ENCODE measurements around the gene SCGN. TPM values are rescaled to one million over a fixed set of nuclear protein-coding genes. Genes with fewer than 3 reads are reported as not detected.

The SCGN gene
- total RNA-seq, 2 experiments from 2014 or later, result not detected

DNA sequence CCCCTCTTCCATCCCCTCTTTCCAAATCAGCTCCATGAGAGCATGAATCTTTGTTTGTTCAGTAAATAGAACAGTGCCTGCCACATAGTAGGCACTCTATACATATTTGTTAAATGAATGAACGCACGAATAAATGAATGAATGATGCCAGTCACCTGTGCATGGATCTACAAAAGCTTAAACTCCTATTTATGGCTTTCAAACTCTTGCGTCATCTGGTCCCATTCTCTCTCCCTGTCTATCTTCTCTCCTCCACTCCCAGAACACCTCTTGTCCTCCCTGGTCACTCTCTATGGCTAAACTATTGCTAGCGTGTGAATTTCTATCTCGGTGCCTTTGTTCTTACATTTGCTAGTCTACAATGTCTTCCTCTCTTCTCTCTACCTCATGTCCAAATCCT, 24.8 kb downstream of the SCGN start:
- Mint-ChIP-seq H3K36me3 (ENCODE audit: low read depth) (no peaks in the 10 kb centered on the region), H3K4me3 (no peak overlapping the region), H3K4me1 (no peaks in the 10 kb centered on the region), H3K9me3 (no peaks in the 10 kb centered on the region), H3K27ac (no peak overlapping the region), H3K27me3 (peaks cover 16% of the 10 kb centered on the region)
- ChIA-PET POLR2A (no interaction called here), CTCF (no interaction called here)
- DNase-seq, result no peak

DNA sequence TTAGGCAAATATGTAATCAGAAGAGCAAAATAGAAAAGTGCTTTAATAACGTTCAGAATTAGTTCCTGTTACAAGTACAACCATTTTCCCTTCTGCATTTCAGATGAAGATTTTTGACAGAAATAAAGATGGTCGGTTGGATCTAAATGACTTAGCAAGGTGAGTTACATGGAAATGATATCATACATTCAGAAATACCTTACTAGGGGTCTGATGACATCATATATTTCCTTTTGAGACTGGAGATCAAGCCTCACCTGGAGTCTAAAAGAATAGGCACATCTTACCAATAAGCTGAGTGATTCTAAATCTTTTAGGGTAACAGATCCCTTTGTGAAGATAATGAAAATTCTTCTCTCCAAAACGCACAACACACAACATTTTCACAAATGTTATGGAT, 29.8 kb downstream of the SCGN start:
- ChIA-PET CTCF (no interaction called here), POLR2A (no interaction called here)
- H3K27me3 Mint-ChIP-seq, result peaks cover 17% of the 10 kb centered on the region
- no peak overlapping the region for H3K4me3 Mint-ChIP-seq
- no peak for DNase-seq
- no peaks in the 10 kb centered on the region for H3K9me3 Mint-ChIP-seq
- H3K27ac Mint-ChIP-seq, result no peak overlapping the region
- no peaks in the 10 kb centered on the region for H3K36me3 Mint-ChIP-seq (ENCODE audit: low read depth)
- H3K4me1 Mint-ChIP-seq, result no peaks in the 10 kb centered on the region

DNA sequence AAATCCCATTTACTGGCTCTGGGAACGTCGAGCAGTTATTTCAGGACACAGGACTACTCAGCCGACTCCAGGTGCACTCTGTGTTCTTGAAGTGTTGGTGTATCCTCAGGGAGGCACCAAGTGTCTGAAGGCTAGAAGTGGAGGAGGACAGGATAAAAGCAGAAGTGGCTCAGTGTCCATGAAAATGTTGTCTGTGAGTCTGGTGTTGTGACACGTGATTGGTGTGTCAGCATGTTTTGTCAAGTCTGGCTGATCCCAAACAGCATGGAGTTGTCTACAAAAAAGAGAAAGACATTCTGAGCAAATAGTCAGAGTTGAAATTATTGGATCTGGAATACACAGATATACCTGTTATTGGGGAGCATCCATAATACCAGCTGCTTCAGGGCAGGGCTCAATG, 30.3 kb downstream of the SCGN start:
- Mint-ChIP-seq H3K4me3 (no peak overlapping the region), H3K27ac (no peak overlapping the region), H3K36me3 (ENCODE audit: low read depth) (no peaks in the 10 kb centered on the region), H3K9me3 (no peaks in the 10 kb centered on the region), H3K4me1 (no peaks in the 10 kb centered on the region), H3K27me3 (peaks cover 17% of the 10 kb centered on the region)
- ChIA-PET POLR2A (no interaction called here), CTCF (no interaction called here)
- no peak for DNase-seq

DNA sequence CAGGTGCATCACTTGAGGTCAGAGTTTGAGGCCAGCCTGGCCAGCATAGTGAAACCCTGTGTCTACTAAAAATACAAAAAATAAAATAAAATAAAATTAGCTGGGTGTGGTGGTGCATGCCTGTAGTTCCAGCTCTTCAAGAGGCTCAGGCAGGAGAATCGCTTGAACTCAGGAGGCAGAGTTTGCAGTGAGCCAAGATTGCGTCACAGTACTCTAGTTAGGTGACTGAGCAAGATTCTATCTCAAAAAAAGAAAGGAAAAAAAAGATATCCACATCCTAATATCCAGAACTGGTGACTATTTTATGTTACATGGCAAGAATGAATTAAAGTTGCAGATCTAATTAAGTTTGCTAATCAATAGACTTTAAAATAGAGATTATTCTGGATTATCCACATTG, 32.5 kb downstream of the SCGN start:
- ChIA-PET POLR2A (no interaction called here), CTCF (no interaction called here)
- no peak overlapping the region for H3K27ac Mint-ChIP-seq

DNA sequence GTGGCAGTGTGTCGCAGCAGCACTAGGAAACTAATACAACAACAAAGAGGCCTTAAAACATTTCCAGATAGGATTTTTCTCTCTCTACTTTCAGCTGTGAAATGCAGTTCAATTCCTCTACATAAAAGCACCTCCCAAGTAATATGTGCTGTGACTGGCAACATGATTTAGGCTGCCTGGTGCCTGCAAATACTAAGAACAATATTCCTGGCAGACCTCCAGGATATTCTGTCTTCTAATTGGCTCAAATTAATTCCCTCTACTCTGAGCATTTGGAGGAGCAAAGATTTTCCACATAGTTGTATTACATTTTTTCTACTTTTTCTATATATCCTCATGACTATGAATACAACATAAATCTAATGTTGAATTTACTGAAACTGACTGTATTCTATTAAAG, 33.2 kb downstream of the SCGN start:
- Mint-ChIP-seq H3K9me3 (no peaks in the 10 kb centered on the region), H3K4me1 (no peaks in the 10 kb centered on the region), H3K4me3 (no peak overlapping the region), H3K27ac (no peak overlapping the region), H3K36me3 (ENCODE audit: low read depth) (no peaks in the 10 kb centered on the region), H3K27me3 (peaks cover 21% of the 10 kb centered on the region)
- ChIA-PET CTCF (no interaction called here), POLR2A (no interaction called here)
- DNase-seq, result no peak

More for the DNA sequence above, 32.5 kb downstream of the SCGN start:
- Mint-ChIP-seq H3K27me3 (peaks cover 19% of the 10 kb centered on the region), H3K9me3 (no peaks in the 10 kb centered on the region), H3K36me3 (ENCODE audit: low read depth) (no peaks in the 10 kb centered on the region), H3K4me1 (no peaks in the 10 kb centered on the region), H3K4me3 (no peak overlapping the region)
- DNase-seq, result no peak

DNA sequence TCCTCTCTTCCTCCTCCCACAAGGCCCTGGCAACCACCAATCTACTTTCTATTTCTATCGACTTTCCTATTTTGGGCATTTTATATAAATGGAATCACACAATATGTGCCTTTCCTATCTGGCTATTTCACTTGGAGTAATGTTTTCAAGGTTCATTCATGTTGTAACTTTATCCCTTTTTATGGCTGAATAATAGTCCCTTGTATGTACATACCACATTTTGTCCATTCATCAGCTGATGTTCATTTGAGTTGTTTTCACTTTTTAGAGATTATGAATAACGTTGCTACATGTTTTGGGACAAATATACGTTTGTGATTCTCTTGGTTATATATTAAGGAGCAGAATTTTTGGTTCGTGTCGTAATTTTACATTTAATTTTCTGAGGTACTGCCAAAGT, 33.9 kb downstream of the SCGN start:
- Mint-ChIP-seq H3K27me3 (peaks cover 22% of the 10 kb centered on the region), H3K4me1 (no peaks in the 10 kb centered on the region), H3K4me3 (no peak overlapping the region), H3K27ac (no peak overlapping the region), H3K9me3 (no peaks in the 10 kb centered on the region), H3K36me3 (ENCODE audit: low read depth) (no peaks in the 10 kb centered on the region)
- DNase-seq, result no peak
- ChIA-PET POLR2A (no interaction called here), CTCF (no interaction called here)

DNA sequence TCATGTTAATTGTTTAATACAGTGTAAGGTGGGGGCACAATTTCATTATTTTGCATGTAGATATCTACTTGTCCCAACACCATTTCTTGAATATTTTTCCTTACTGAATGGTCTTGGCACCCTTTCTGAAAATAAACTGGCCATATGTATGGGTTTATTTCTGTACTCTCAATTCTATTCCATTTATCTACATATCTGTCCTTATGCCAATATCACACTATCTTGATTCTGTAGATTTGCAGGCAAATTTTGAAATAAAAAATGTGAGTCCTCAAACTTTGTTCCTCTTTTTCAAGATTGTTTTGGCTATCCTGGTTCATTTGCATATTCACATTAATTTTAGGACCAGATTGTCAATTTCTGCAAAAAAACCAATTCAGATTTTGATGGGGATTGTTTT, 34.8 kb downstream of the SCGN start:
- Mint-ChIP-seq H3K9me3 (no peaks in the 10 kb centered on the region), H3K27me3 (peaks cover 25% of the 10 kb centered on the region), H3K27ac (no peak overlapping the region), H3K4me1 (no peaks in the 10 kb centered on the region), H3K4me3 (no peak overlapping the region), H3K36me3 (ENCODE audit: low read depth) (no peaks in the 10 kb centered on the region)
- ChIA-PET CTCF (no interaction called here), POLR2A (no interaction called here)
- DNase-seq, result no peak

DNA sequence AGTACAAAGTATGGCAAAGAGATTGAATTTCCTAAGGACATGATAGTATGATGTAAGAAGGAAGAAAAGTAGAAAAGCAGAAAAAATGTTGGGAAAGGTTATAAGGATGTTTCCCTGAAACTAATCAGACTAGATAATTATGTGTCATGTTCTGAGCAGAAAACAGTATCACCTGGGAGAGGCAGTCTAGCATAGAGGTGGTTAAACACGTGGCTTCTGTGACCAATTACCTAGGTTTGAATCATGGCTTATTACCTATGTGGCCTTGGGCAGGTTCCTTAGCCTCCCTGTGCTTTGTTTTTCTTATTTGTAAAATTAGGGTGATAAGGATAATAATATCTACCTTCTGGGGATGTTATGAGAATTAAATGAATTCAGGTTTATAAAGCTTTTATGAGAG, 38.0 kb downstream of the SCGN start:
- no peak for DNase-seq
- H3K4me1 Mint-ChIP-seq, result no peaks in the 10 kb centered on the region
- H3K4me3 Mint-ChIP-seq, result no peak overlapping the region
- ChIA-PET POLR2A (no interaction called here), CTCF (no interaction called here)
- H3K36me3 Mint-ChIP-seq (ENCODE audit: low read depth), result no peaks in the 10 kb centered on the region
- peaks cover 25% of the 10 kb centered on the region for H3K27me3 Mint-ChIP-seq
- no peaks in the 10 kb centered on the region for H3K9me3 Mint-ChIP-seq
- H3K27ac Mint-ChIP-seq, result no peak overlapping the region

DNA sequence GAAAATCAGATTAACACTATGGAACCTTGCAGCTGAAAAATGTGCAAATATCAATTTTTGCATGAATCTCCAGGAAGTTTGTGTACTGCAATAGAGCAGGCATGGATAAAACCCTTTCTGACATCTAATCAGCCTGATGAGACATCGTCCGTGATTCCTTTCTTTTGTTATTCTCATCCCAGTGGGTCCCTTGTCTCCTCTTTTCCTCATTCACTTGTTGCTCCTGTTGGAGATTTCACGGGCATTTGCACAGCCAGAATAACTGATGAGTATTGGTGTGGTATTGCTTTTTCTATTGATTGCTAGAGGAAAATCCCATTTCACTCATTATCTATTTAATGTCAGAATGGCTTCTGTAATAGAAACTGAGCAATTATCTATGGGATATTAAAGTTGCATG, 39.9 kb downstream of the SCGN start:
- ChIA-PET POLR2A (no interaction called here), CTCF (no interaction called here)
- H3K27me3 Mint-ChIP-seq, result peaks cover 32% of the 10 kb centered on the region
- H3K27ac Mint-ChIP-seq, result no peak overlapping the region
- no peak for DNase-seq
- H3K36me3 Mint-ChIP-seq (ENCODE audit: low read depth), result no peaks in the 10 kb centered on the region
- H3K9me3 Mint-ChIP-seq, result no peaks in the 10 kb centered on the region
- H3K4me3 Mint-ChIP-seq, result no peak overlapping the region
- no peaks in the 10 kb centered on the region for H3K4me1 Mint-ChIP-seq

DNA sequence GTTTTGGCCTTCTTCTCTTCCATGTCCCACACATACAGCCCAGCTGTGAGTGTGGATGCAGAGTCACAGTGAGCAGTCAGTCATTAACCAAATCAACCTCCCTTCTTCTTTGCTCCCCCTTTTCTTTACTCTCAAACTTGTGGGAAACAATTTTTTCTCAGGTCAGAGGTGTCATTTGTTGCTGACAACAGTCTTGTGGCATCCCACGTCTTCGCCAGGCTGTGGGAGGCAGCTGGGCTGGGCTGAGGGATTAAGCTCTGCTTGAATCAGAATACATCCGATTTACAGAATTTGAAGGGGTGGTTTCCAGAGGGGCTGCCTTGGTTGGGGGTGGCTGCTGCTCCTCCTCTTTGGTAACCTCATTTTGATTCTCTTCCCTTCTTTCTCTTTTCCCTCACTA, 40.5 kb downstream of the SCGN start:
- H3K27ac Mint-ChIP-seq, result no peak overlapping the region
- H3K27me3 Mint-ChIP-seq, result peaks cover 33% of the 10 kb centered on the region
- H3K36me3 Mint-ChIP-seq (ENCODE audit: low read depth), result no peaks in the 10 kb centered on the region
- POLR2A ChIA-PET, result no interaction called here
- H3K4me1 Mint-ChIP-seq, result no peaks in the 10 kb centered on the region
- H3K4me3 Mint-ChIP-seq, result no peak overlapping the region
- DNase-seq, result no peak
- no peaks in the 10 kb centered on the region for H3K9me3 Mint-ChIP-seq
- CTCF ChIA-PET, result no interaction called here

DNA sequence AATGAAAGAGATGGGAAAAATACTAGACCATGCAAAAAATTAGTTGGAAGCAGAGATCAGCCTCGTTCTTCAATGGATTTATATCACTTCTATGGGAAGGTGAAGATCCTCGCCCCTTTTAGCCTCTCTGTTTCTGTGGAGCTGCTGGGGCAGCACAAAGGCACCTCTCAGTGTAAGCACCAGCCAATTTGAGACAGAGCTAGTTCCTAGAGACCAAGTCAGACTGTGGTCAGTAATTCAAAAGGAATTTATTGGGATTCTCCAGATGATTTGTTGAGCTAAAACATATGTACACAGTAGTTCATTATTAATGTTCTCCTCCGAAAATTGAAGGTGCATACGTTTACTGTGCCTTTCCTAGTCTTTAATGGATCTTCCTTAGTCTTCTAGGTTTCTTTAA, 42.4 kb downstream of the SCGN start:
- Mint-ChIP-seq H3K4me3 (no peak overlapping the region), H3K9me3 (no peaks in the 10 kb centered on the region), H3K4me1 (no peaks in the 10 kb centered on the region), H3K27me3 (peaks cover 29% of the 10 kb centered on the region), H3K36me3 (ENCODE audit: low read depth) (no peaks in the 10 kb centered on the region), H3K27ac (no peak overlapping the region)
- CTCF ChIA-PET, result no interaction called here
- no peak for DNase-seq
- POLR2A ChIA-PET, result no interaction called here

DNA sequence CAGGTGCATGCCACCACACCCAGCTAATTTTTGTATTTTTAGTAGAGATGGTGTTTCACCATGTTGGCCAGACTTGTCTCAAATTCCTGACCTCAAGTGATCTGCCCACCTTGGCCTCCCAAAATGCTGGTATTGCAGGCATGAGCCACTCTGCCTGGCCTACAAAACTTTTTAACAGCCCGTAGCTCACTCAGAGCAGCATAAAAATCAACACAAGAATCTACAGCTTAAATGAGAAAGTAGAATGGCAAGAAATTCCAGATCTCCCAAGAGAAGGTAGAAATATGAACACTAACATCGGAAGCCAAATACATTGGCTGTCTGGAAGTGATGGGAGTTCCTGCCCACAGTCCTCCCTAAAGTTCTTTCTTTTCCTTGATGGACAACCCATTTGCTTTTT, 43.7 kb downstream of the SCGN start:
- Mint-ChIP-seq H3K4me3 (no peak overlapping the region), H3K27me3 (peaks cover 23% of the 10 kb centered on the region), H3K4me1 (no peaks in the 10 kb centered on the region), H3K27ac (no peak overlapping the region), H3K36me3 (ENCODE audit: low read depth) (no peaks in the 10 kb centered on the region), H3K9me3 (no peaks in the 10 kb centered on the region)
- no peak for DNase-seq
- ChIA-PET CTCF (no interaction called here), POLR2A (no interaction called here)

DNA sequence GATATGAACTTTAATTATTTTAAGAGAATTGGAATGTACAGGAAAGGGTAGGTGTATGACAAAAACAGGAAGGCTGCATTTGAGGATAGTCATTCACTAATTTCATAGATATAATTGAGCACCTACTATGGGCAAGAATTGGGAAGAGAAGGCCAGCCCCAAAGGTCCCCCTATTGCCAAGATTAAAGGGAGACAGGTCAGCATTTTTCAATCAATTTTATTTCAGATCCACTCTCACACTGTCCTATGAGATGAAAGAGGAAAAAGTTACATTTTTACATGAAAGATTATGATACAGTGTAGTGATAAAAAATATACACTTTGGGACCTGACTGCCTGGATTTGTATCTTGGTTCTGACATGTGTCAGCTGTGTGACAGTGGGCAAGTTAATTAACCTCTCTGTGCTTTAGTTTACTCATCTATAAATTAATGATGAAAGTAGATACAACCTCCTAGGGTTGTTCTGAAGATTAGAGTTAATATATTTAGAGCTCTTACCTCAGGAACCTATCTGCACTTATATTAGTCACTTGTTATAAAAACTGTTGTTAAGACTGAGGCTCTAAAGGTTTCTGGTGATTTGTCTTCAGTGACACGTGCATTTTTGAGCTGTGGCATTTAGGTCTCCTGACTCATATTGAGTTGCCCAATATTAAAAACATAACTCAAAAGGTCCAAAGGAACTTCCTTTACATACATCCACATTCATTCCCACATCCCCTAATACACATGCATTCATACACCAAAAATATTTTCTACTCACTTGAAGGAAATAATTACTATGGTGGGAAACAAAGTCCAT, 45.7 kb downstream of the SCGN start:
- no peaks in the 10 kb centered on the region for H3K9me3 Mint-ChIP-seq
- ChIA-PET POLR2A (no interaction called here), CTCF (no interaction called here)
- no peak for DNase-seq
- H3K36me3 Mint-ChIP-seq (ENCODE audit: low read depth), result no peaks in the 10 kb centered on the region
- H3K4me3 Mint-ChIP-seq, result no peak overlapping the region
- H3K27me3 Mint-ChIP-seq, result peaks cover 13% of the 10 kb centered on the region
- no peak overlapping the region for H3K27ac Mint-ChIP-seq
- no peaks in the 10 kb centered on the region for H3K4me1 Mint-ChIP-seq

DNA sequence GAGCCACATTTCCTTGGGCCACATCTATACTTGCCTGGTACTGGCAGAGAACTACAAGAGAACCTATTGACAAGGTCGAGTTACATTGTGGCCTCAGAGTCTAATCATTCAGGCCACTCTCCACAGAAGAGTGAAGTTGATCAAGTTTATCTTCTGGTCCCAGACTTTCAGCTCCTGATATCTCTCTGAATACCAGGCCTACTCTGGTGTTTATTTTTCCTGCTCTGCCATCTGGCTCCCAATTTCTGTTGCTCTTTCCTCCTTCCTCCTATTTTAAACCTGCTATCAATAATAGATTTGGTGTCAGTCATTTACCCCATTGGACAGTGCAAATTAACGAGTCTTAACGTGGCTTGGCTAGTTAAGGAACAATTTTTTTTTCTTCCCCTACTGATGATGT, 46.6 kb downstream of the SCGN start:
- Mint-ChIP-seq H3K36me3 (ENCODE audit: low read depth) (no peaks in the 10 kb centered on the region), H3K27ac (no peak overlapping the region), H3K4me1 (no peaks in the 10 kb centered on the region), H3K4me3 (no peak overlapping the region), H3K27me3 (peaks cover 16% of the 10 kb centered on the region), H3K9me3 (no peaks in the 10 kb centered on the region)
- POLR2A ChIA-PET, result no interaction called here
- CTCF ChIA-PET, result no interaction called here
- DNase-seq, result no peak
